HT1080 (cell line): ENCODE measurements around the gene SP140. TPM values are rescaled to one million over a fixed set of nuclear protein-coding genes. Genes with fewer than 3 reads are reported as not detected.

Source experiments
- DNase-seq: peaks from one replicate; pipeline ENCODE4 v3.0.0-alpha.2; 2015; ENCODE audit warnings: low read depth
- total RNA-seq: library from RNA; depleted of rRNA; stranded (reverse); fragments of >200 nt; shearing (Covaris generic); gene quantifications from 2 replicates; pipeline ENCODE4 v1.2.3, GENCODE V29; 2014; rRNA removed

SP140 gene
- total RNA-seq, 1 experiment from 2014 or later, result 9.3 TPM

DNA sequence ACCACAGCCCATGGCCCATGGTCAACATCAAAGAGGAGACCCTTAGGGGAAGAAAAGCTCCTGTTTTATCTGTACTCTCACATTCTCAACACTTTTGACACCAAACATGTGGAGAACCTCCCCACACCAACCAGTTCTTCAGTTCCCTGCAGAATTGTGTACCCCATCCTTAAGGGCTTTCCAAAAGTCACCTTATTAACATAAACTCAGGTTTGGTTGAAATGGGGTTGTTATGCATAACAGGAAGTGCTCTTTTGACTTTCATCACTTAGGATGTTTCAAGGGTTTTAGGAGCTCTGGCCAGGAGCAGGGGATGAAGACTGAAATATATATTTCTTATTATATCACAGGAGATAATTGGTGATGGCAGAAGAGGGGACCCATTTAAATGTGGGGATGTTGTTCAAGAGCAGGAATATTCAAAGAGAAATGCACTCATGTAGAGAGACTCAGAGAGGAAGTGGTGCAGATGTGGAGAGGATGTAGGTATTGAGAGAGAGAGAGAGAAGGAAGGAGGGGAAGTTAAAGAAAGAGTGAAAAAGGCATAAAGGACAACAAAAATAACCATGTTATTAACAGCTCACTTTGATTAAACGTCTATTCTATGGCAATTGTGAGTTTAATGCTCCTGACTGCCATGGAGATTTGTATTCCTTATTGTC lies 136.6 kb downstream of the SP140 start:
- DNase-seq, result no peak

Other genes starting within 250 kb of the SP140 start
- not detected in 2 replicates for gene SLC16A14, start 156.8 kb upstream of the SP140 start, total RNA-seq
- gene SP110, start 5.8 kb upstream of the SP140 start, total RNA-seq, result 12.4 and 15.1 TPM in 2 replicates
- gene SP140L, start 101.5 kb downstream of the SP140 start, total RNA-seq, result 9.3 and 10.4 TPM in 2 replicates
- gene SP100, start 190.5 kb downstream of the SP140 start, total RNA-seq, result 60.3 and 71.5 TPM in 2 replicates